SU-DHL-6 (cell line): ENCODE measurements around the gene GYPB.
"Not testable (repeated sequence)": the region's sequence is repeated elsewhere in the genome, so short reads cannot be mapped to it uniquely, and the experiment has no call there.

ENCODE experiments used
- EZH2phosphoT487 ChIP-seq: fragments of 200-600 bp; sonication (generic), shearing (Covaris generic); conservative IDR thresholded peaks from 2 replicates; pipeline ENCODE4 v1.6.1; 2018; ENCODE audit warnings: mild to moderate bottlenecking, antibody characterized with exemption, low read length, moderate library complexity, mixed read lengths
- TF ChIP-seq, protein P1 (sequence below): fragments of 200-600 bp; sonication (generic); IDR thresholded peaks from one replicate; pipeline ENCODE4 v1.5.1; 2017; ENCODE audit warnings: antibody characterized with exemption, mild to moderate bottlenecking, low read length, moderate library complexity; ENCODE audit not compliant: insufficient read depth, poor library complexity, severe bottlenecking

- TF ChIP-seq, protein P1, sequence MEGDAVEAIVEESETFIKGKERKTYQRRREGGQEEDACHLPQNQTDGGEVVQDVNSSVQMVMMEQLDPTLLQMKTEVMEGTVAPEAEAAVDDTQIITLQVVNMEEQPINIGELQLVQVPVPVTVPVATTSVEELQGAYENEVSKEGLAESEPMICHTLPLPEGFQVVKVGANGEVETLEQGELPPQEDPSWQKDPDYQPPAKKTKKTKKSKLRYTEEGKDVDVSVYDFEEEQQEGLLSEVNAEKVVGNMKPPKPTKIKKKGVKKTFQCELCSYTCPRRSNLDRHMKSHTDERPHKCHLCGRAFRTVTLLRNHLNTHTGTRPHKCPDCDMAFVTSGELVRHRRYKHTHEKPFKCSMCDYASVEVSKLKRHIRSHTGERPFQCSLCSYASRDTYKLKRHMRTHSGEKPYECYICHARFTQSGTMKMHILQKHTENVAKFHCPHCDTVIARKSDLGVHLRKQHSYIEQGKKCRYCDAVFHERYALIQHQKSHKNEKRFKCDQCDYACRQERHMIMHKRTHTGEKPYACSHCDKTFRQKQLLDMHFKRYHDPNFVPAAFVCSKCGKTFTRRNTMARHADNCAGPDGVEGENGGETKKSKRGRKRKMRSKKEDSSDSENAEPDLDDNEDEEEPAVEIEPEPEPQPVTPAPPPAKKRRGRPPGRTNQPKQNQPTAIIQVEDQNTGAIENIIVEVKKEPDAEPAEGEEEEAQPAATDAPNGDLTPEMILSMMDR, result not testable (repeated sequence)
- not testable (repeated sequence) for TF ChIP-seq EZH2phosphoT487
Measured at GRCh38 chr4:143990717-143991116, 28.5 kb downstream of the GYPB start.
